Transverse colon (tissue), 3 donors: Measurements from ENCODE around the gene ACP1.

Source experiments
- CTCF ChIP-seq, 5 experiments: fragments of 200-600 bp in 3 of 5; fragments of 450-650 bp in 2 of 5; sonication (generic) in 3 of 5; IDR thresholded peaks; 1 replicate in 2 of 5; 2 replicates in 3 of 5; pipeline ENCODE4 v1.5.1; 2016 to 2017; ENCODE audit warnings: antibody characterized with exemption in 5 of 5, inconsistent platforms in 3 of 5, mild to moderate bottlenecking in 2 of 5, moderate library complexity in 1 of 5
- EP300 ChIP-seq: sonication (generic); formaldehyde crosslinking; IDR thresholded peaks from one replicate; pipeline ENCODE4 v1.6.1; 2017; ENCODE audit warnings: antibody characterized with exemption, low read depth

GRCh38 chr2:269356-270030 is 4.7 kb downstream of the ACP1 start:
- TF ChIP-seq CTCF (IDR thresholded peaks at IDR 0.05) (no peak), EP300 (no peak)
